NCI-H446 (cell line): ENCODE results near the gene SELENOF.
"Not testable (repeated sequence)": the region's sequence is repeated elsewhere in the genome, so short reads cannot be mapped to it uniquely, and the experiment has no call there.

ENCODE experiments used
- DNase-seq, 2 experiments: peaks; one replicate each; lab custom pipeline; 2025; lab: John Stamatoyannopoulos, UW

SELENOF gene

DNA sequence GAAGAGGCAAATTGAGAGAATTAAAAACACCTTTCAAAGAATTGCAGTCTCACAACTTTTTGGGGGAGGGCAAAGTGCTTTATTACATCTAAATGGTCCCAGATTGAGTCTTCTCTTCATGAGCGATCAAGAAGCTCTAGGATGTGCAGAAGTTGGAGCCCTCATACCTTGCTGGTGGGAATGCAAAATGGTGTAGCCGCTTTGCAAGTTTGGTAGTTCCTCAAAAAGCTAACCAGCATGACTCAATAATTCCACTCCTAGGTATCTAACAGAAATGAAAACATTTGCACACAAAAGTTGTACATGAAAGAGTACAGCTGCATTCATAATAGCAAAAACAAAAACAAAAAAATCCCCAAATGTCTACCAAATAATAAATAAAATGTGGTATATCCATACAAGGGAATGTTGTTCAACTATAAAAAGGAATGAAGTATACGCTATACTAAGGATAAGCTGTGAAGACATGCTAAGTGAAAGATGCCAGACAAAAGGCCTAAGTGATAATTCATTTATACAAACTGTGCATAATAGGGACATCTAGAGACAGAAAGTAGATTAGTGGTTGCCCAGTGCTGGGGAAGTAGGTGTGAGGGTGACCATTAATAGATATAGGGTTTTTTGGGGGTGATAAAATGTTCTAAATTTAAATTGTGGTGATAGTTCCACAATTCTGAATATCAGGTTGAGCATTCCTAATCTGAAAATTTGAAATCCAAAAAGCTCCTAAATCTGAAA, 55.2 kb downstream of the SELENOF start:
- DNase-seq: no peak

DNA sequence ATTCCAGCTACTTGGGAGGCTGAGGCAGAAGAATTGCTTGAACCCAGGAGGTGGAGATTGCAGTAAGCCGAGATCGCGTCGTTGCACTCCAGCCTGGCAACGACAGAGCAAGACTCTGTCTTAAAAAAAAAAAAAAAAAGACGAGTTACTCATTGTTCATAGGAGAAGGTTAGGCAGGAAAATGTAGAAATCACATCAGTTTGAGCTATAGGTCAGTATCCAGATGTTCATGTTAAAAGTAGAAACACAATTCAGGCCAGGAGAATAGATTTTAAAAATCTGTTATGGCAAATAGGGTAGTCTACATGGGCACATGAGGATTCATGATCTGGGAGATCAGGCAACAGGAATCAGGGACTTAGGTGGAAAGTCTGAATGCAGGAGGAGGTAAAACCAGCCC, 57.7 kb downstream of the SELENOF start:
- no peak for DNase-seq

DNA sequence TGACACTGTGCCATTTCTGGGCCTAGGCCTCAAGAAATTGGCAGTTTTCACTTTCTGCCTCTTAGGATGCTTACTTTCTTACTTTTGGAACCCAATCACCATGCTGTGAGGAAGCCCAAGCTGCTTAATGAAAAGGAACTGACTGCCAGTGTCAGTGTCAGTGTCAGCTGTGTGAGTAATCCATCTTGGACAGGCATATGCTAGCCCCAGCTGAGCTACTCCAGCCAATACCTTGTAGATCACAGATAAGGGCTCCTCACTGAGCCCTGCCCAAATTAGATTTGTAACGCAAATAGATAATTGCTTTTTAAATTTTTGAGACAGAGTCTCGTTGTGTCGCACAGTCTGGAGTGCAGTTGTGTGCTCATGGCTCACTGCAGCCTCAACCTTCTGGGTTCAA, 59.6 kb downstream of the SELENOF start:
- DNase-seq: no peak

DNA sequence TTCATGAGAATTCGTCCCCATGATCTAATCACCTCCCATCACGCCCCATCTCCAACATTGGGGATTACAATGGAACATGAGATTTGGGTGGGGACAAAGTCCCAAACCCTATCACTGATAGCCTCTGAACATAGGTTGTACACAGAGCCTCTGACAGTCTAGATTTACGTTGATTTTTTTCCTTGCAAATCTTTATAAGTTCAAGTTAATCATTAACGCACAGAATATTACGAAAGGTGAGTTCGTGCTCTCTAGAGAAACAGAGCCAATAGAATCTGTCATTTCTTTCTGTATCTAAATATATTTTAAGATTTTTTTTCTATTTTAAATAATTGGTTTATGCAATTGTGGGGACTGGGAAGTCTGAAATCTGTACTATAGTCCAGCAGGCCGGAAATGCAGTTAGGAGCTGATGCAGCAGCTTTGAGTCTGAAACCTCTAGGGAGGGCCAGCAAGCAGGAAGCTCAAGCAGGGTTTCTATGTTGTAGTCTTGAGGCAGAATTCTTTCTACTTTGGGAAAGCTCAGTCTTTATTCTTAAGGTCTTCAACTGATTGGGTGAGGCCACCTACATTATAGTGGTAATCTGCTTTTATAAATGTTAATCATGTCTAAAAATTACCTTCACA, 61.0 kb downstream of the SELENOF start:
- DNase-seq: no peak

DNA sequence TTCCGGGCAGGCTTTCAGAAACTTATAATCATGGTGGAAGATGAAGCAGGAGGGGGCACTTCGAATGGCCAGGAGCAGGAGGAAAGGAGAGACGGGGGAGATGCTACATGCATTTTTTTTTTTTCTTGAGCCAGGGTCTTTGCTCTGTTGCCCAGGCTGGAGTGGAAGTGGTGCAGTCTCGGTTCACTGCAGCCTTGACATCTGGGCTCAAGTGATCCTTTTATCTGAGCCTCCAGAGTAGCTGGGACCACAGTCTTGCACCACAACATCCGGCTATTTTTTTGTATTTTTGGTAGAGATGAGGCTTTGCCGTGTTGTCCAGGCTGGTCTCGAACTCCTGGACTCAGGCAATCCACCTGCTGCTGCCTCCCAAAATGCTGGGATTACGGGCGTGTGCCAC, 61.6 kb downstream of the SELENOF start:
- DNase-seq: no peak

DNA sequence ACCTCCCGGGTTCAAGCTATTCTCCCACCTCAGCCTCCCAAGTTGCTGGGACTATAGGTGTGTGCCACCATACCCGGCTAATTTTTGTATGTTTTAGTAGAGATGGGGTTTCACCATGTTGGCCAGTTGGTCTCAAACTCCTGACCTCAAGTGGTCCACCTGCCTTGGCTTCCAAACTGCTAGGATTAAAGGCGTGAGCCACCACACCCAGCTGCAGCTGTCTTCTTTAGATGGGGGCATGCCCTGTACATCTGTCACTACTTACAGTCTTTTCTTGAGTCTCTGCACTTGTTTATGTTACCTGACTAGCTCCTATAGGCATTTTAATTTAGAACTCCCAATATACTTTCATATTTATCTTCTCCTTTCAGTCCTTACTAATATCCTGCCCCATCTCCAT, 64.2 kb downstream of the SELENOF start:
- no peak for DNase-seq

DNA sequence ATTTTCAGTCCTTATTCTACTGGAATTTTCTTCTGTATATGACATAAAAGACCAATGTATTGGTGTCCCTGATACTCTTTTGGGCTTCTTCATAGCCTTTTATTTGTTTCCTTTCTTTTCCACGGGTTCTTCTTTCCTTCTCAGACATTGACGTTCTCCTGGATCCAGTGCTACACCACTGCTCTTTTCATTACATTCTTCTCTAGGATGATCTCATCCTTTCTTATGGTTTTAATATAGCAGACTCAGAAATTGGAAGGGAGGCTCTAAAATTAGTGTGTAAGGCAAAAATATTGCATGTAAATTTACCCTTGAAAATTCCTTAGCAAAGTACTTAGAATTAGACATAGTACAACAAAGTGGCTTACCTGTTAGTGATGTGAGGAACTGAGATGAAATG, 65.3 kb downstream of the SELENOF start:
- no peak for DNase-seq

DNA sequence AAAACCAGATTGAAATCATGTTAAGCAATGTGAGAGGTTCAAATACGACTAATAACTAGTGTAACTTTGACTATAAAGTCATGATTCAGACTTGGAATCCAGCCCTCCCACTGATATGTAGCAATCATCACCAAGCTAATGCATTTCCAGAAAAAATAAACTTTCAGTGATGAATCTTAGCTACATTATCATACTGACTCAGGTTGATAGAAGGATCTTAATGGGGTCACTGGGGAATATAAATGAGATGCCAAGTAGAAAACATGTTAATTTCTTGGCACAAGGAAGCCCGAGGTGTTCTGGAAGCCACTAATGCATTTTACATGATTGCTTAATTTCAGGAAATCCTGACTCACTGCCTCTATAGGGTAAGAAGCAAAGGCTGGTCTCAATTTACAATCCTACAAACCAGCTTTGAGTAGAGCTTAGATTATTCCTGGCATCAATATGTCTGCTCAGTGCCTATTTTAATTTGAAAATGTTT, 67.7 kb downstream of the SELENOF start:
- DNase-seq: peak in 1 of 2 experiments; percentile 25

DNA sequence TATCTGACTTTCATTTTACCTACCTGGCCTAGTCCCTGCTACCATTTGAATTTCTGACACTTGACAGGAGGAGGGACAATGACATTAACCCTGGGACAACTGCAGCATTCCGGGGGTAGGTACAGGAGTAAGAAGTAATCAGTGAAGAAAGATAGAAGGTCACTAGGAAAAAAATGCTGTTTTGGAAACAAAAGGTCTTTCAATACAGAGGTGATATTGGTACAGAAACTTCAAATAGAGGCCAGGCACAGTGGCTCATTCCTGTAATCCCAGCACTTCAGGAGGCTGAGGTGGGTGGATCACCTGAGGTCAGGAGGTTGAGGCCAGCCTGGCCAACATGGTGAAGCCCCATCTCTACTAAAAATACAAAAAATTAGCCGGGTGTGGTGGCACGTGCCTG, 68.4 kb downstream of the SELENOF start:
- no peak for DNase-seq

DNA sequence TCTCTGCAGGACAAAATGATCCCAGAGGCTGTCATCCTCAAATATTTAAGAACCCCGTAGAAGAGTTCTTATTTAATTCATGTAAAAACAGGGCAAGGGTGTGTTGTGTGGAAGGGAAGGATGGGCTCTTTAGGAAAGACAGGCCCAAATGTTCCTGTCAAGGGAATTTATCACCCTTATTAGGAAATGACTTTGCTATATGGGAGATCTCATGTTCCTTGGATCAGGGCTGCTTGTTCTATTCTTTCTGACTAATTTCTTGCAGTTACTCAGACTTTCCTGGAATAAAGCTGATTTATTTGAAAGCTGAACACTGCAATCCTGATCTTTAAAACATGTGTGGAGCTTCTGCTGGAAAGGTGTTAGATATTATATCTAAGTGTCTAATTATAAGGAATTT, 72.8 kb downstream of the SELENOF start:
- DNase-seq: no peak

DNA sequence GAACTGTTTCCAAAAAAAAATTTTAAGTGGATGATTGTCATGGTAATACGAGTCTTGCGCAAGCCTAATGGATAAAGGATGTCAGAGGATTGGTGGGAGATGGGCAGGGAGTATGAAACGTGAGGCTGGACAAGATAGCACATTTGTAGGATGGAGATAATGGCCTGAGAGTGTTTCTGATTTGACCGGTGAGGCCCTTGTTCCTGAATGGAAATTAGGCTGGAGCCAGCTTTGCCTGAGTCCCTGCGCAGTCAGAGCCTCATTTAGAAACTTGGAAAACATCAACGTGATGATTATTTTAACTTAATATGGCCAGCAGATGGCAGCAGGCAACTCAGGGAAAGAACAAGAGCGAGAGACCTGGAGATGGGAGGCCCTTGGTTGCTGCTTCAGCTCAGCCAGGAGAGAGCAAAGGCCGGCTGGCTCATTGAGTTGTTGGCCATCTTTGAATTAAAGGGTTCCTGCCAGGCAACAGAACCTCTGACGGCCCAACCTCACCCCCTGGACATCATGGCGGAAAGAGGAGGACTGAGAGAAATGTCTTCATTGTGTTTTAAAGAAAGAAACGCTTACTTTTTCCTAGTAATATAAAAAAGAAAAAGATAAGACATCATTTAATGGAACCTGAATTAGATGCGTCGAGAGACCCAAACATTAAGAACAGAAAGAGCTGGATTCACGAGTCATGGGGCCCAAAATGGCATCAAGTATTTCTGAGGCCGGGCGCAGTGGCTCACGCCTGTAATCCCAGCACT, 80.3 kb downstream of the SELENOF start:
- DNase-seq: peak; percentile 93 to 95

DNA sequence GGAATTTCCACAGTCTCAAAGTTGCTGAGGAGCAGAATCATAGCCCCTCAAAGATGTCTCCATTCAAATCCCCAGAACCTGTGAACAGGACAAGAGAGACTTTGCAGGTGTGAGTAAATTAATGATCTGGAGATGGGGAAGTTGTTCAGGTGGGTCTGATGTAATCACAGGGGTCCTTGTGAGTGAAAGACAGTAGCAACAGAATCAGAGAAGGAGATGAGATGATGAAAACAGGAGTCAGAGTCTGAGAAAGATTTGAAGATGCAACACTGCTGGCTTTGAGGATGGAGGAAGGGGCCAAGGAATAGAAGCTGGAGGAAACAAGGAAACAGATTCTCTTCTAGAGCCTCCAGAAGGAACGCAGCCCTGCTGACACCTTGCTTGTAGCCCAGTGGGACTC, 81.5 kb downstream of the SELENOF start:
- no peak for DNase-seq

DNA sequence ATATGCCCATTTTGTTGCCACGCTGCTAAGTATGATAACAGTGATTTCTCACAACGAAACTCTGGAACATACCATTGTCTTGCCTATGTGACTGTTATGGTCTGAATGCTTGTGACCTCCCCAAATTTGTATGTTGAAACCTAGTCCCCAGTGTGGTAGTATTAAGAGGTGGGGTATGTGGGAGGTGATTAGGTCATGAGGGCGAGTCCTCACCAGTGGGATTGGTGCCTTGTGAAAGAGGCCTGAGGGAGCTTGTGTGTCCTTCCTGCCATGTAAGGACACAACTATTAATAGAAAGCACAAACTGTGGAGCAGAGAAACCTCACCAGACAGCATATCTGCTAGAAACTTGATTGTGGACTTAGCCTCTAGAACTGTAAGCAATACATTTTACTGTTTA, 84.6 kb downstream of the SELENOF start:
- DNase-seq: no peak

DNA sequence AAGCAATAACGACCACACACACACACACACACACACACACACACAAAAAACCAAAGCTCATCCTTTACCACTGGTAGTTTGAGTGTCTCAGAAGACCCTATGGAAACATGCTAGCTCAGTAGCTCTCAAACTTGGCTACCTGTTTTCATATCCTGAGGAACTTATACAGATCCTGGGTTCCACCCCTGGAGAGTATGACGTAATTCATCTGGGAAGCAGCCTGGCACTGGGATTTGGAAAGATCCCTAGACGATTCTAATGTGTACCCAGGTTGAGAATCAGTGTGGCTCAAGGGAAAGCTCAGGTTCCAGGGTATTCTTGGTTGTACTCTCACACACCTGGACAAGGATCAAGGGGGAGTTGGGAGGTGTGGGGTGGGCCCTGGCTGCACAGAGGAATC, 85.9 kb downstream of the SELENOF start:
- DNase-seq: no peak

DNA sequence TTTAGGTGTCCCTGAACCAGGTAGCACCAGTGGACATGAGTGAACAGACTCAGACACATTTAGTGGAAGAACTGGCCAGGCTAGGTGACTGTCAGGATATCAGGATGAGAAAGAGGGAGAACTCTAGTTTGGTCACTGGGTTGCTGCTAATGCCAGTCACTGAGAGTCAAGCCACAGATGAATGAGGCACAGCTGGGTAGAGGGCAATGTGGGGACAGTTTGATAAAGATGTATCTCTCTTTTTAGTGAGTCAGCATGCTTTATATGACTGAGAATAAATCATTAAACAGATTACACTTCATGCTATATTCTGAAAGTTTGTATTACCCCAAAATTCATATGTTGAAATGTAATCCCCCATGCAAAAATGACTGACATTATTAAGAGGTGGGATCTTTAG, 87.1 kb downstream of the SELENOF start:
- no peak for DNase-seq

DNA sequence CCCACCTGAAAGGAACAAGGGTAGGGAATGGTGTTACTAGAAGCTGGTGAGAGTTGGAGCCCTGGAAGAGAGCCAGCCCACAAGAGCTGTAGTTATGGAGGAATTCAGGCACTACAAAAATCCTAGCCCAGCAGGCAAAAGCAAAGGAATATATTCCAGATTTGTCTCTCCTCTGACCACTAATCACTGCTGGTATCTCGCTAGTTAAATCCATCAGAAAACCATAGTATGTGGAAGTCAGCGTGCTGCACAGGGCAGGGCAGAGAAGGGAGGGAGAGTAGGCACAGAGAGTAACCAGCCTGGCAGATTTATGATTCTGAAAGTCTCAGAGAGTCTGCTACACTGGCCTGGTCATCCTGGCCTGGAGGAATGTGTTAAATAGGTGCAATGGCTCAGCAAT, 88.6 kb downstream of the SELENOF start:
- peak in 1 of 2 experiments; percentile 12 for DNase-seq

DNA sequence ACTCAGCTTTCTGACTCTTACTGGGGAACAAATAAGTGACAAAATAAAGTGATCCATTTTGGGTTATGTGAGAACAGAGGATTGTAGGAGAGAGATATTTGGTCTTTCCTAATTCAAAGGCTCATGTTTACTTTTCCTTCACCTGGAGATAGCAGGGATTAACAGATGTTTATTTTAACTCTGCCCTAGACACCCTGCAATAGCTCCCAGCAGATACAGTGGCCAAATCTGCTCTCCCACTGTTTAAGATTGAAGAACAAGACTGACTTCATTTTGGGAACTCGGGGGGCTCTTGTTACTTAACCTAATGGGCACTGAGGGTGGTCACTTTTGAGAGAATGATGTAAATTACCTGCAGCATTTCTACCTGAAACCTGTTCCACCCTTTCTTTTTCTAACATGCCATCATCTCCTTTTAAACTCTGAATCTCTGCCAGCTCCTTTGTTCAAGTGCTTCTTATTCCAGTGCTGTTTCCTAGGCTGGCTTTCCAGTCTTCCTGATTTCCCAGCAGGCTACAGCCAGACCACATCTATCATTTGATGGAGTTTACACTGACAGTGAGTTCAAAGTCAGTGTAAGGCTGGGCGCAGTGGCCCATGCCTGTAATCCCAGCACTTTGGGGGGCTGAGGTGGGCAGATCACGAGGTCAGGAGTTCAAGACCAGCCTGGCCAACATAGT, 90.0 kb downstream of the SELENOF start:
- no peak for DNase-seq

DNA sequence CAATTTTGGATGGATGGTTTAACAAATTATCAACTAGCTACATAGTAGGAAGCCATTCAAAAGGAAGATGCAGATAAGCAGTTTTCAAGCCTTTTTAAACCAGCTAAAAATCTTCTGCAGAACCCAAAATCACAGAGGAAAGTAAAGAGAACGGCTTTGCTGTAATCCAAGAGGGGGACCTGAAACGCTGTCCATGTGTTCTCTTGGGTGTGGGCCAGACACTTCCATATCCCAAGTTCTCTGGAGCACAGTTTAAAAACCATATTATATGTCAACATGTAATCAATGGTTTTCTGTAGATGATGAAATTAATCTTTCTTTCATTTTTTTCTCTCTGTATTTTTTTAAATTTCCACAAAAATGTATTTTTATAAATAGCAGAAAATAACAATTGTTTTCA, 90.5 kb downstream of the SELENOF start:
- no peak for DNase-seq

DNA sequence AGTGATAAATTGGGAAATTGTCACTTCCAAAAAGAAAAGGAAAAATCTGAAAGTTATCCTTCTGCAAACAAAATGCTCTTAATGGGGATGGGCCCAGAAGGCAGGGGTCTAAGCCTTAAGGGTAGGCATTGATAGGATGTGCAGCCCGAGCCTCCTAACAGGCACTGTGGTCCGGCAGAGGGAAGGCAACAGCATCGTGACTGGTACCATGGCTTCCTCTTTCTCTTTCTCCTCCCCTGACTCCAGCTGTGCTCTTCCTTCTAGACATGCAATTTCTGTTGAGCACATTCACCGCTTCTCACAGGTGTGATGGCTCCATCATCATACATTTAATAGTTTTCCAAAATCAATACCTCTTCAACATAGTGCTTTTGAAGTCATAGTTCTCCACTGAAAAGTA, 91.5 kb downstream of the SELENOF start:
- no peak for DNase-seq

DNA sequence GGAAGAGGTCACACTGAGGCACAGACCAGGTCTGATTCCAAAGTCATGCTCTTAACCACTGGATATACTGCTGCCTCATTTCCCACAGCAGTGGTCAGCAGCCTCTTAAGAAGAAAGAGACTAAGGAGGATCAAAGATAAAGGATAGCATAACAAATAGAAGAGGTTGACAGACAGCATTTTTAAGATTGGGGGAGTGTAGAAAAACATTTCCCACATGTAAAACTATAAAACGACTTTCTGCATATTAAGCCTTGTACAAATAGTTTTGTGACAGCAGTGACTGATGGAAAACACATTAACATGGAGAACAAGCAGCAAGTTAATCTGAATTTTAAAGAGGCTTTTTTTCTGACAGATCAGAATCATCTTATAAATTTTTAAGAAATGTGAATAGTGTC, 92.0 kb downstream of the SELENOF start:
- no peak for DNase-seq

DNA sequence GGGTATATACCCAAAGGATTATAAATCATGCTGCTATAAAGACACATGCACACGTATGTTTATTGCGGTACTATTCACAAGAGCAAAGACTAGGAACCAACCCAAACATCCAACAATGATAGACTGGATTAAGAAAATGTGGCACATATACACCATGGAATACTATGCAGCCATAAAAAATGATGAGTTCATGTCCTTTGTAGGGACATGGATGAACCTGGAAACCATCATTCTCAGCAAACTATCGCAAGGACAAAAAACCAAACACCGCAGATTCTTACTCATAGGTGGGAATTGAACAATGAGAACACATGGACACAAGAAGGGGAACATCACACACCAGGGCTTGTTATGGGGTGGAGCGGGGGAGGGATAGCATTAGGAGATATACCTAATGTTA, 94.0 kb downstream of the SELENOF start:
- not testable (repeated sequence) for DNase-seq

DNA sequence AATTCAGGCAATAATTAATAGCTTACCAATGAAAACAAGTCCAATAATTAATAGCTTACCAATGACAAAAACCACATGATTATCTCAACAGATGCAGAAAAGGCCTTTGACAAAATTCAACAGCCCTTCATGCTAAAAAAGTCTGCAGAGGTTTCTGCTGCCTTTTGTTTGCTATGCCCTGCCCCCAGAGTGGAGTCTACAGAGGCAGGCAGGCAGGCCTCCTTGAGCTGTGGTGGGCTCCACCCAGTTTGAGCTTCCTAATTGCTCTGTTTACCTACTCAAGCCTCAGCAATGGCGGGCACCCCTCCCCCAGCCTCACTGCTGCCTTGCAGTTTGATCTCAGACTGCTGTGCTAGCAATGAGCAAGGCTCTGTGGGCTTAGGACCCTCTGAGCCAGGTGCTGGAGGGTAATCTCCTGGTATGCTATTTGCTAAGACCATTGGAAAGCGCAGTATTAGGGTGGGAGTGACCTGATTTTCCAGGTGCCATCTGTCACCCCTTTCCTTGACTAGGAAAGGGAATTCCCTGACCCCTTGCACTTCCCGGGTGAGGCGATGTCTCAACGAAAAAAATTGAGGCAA, 96.6 kb downstream of the SELENOF start:
- not testable (repeated sequence) for DNase-seq
